Measurements from ENCODE around the gene OR13C9. TPM values are rescaled to one million over a fixed set of nuclear protein-coding genes. Genes with fewer than 3 reads are reported as not detected.

OR13C9 gene, protein sequence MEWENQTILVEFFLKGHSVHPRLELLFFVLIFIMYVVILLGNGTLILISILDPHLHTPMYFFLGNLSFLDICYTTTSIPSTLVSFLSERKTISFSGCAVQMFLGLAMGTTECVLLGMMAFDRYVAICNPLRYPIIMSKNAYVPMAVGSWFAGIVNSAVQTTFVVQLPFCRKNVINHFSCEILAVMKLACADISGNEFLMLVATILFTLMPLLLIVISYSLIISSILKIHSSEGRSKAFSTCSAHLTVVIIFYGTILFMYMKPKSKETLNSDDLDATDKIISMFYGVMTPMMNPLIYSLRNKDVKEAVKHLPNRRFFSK
- total RNA-seq (2011; cell fraction: chromatin; rRNA removed; ENCODE audit: low replicate concordance), result not detected in 2 replicates
- not detected in 2 replicates for total RNA-seq (2011; cell fraction: nucleolus; rRNA removed)
- not detected in 2 replicates for total RNA-seq (2011; cell fraction: nucleoplasm; rRNA removed)
- total RNA-seq (2014; rRNA removed) (not detected in 2 replicates), total RNA-seq (2014; rRNA removed; fragmentation: Illumina TruSeq; extraction: Trizol) (not detected in 2 replicates), total RNA-seq (2015; rRNA removed; fragmentation: Illumina TruSeq; extraction: Trizol) (not detected in 2 replicates), total RNA-seq (2021) (not detected in 2 replicates), polyA plus RNA-seq (2011; rRNA removed) (not detected in 2 replicates), polyA plus RNA-seq (2014; fragmentation: Illumina TruSeq; extraction: Trizol) (not detected in 2 replicates), polyA plus RNA-seq (2014; fragmentation: Nextera tagmentation; extraction: Ambion mirVana) (not detected), polyA plus RNA-seq (2014; rRNA removed) (not detected in 2 replicates), polyA minus RNA-seq (2011; rRNA and poly(A)+ RNA removed) (not detected in 2 replicates), Bru-seq, nascent RNA (not detected), BruChase-seq, experiment 1, labeled RNA remaining after a 2-hour chase (not detected), BruChase-seq, experiment 2, labeled RNA remaining after a 6-hour chase (not detected)
- polyA plus RNA-seq (2011; cell fraction: cytosol; rRNA removed), result not detected in 2 replicates
- polyA plus RNA-seq (2011; cell fraction: nucleus; rRNA removed), result not detected in 2 replicates
- polyA plus RNA-seq (2012), result not detected in 2 replicates
- not detected in 2 replicates for polyA minus RNA-seq (2011; cell fraction: cytosol; rRNA and poly(A)+ RNA removed)
- polyA minus RNA-seq (2011; cell fraction: nucleus; rRNA and poly(A)+ RNA removed), result not detected in 2 replicates
- long read RNA-seq, experiment 1, result 0 reads
- long read RNA-seq, experiment 2, result 0 reads
- long read RNA-seq, experiment 3, result 0 reads

DNA sequence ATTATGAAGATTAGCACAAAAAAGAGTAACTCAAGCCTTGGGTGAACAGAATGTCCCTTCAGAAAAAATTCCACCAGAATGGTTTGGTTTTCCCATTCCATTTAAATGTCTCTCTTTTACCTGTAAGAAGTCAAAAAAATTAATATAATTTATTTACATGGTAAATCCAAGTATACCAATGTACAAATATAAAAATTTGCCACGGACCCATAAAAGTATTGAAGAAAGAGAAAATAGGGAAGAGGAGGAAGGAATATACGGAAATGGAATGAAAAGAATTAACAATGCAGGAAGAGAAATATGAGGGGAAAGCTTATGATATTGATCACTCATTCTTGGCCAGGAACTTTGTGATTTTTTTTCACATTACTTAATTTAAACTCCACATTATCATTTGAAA is at the start of gene OR13C9:
TSS of gene OR13C9 (minus strand) at position 101 of the 400 bp plus-strand sequence. CDS start at position 101, 0 bp downstream.
- no peak within 1 kb of the TSS for H3K4me2 ChIP-seq (ENCODE audit: insufficient read depth, low read length)
- 4% methylated on average over 2 of the region's 2 CpGs for WGBS (ENCODE audit: insufficient coverage, low coverage, missing lambda C conversion rate)
- no peak for TF ChIP-seq ETV5 (CRISPR knock-in tag; IDR thresholded peaks at IDR 0.05; ENCODE audit: low read depth)
- TF ChIP-seq, protein P1, sequence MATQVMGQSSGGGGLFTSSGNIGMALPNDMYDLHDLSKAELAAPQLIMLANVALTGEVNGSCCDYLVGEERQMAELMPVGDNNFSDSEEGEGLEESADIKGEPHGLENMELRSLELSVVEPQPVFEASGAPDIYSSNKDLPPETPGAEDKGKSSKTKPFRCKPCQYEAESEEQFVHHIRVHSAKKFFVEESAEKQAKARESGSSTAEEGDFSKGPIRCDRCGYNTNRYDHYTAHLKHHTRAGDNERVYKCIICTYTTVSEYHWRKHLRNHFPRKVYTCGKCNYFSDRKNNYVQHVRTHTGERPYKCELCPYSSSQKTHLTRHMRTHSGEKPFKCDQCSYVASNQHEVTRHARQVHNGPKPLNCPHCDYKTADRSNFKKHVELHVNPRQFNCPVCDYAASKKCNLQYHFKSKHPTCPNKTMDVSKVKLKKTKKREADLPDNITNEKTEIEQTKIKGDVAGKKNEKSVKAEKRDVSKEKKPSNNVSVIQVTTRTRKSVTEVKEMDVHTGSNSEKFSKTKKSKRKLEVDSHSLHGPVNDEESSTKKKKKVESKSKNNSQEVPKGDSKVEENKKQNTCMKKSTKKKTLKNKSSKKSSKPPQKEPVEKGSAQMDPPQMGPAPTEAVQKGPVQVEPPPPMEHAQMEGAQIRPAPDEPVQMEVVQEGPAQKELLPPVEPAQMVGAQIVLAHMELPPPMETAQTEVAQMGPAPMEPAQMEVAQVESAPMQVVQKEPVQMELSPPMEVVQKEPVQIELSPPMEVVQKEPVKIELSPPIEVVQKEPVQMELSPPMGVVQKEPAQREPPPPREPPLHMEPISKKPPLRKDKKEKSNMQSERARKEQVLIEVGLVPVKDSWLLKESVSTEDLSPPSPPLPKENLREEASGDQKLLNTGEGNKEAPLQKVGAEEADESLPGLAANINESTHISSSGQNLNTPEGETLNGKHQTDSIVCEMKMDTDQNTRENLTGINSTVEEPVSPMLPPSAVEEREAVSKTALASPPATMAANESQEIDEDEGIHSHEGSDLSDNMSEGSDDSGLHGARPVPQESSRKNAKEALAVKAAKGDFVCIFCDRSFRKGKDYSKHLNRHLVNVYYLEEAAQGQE (IDR thresholded peaks at IDR 0.05; ENCODE audit: borderline replicate concordance), result no peak
- TF ChIP-seq, protein P1 (CRISPR knock-in tag; IDR thresholded peaks at IDR 0.05; ENCODE audit: low read depth), result no peak
- TF ChIP-seq MIER1 (IDR thresholded peaks at IDR 0.05; ENCODE audit: low read depth), result no peak
- TF ChIP-seq EZH2 (IDR thresholded peaks at IDR 0.05; ENCODE audit: borderline replicate concordance, low read depth, low read length), result no peak
- no peak for TF ChIP-seq MAFK (IDR thresholded peaks at IDR 0.05; ENCODE audit: low read length)
- TF ChIP-seq PRPF4 (IDR thresholded peaks at IDR 0.05; ENCODE audit: insufficient read depth, low read depth, low read length, poor library complexity, severe bottlenecking), result no peak
- no peak for TF ChIP-seq RB1 (IDR thresholded peaks at IDR 0.05; ENCODE audit: low read depth)
- no peak for TF ChIP-seq SAFB2 (IDR thresholded peaks at IDR 0.05; ENCODE audit: borderline replicate concordance, low read depth, low read length, severe bottlenecking)

More for the DNA sequence above, at the start of gene OR13C9:
- Histone ChIP-seq H3K9me1 (ENCODE audit: control insufficient read depth, insufficient read depth, low read length) (no peaks in the 10 kb centered on the region), H3K4me3 (no peak within 1 kb of the TSS), H3K4me1 (replicated peaks in 1 of 2; ENCODE audit: control insufficient read depth in 2 of 2, insufficient read depth in 2 of 2, low read length in 2 of 2) (no peaks in the 10 kb centered on the region), H3K27ac (ENCODE audit: extremely low read depth, low read depth, low read length) (no peak within 1 kb of the TSS), H4K20me1 (replicated peaks; ENCODE audit: control insufficient read depth, insufficient read depth, low read length) (no peaks in the 10 kb centered on the region), H2AFZ (ENCODE audit: low read depth, low read length) (no peak within 1 kb of the TSS), H3K9me3 (replicated peaks; ENCODE audit: control insufficient read depth, insufficient read depth, low read depth, low read length) (no peaks in the 10 kb centered on the region), H3K9ac (ENCODE audit: insufficient read depth in 1 of 2, low read depth in 2 of 2, low read length in 2 of 2) (no peak within 1 kb of the TSS), H3K36me3 (ENCODE audit: control insufficient read depth, insufficient read depth, low read length) (no peaks in the 10 kb centered on the region), H3K27me3 (ENCODE audit: control insufficient read depth in 2 of 2, insufficient read depth in 2 of 2, low read length in 2 of 2) (no peaks in the 10 kb centered on the region), H3K79me2 (ENCODE audit: control insufficient read depth, insufficient read depth, low read length) (no peaks in the 10 kb centered on the region)
- intact Hi-C loops (cut with micrococcal nuclease), result no loop called here
- ATAC-seq (no peak), FAIRE-seq (no peak), DNase-seq (ENCODE audit: extremely low read depth in 1 of 4, low spot score in 3 of 4) (no peak)
- no TSS peak for BruUV-seq (replicated peaks)
- ChIA-PET POLR2A (no interaction called here), CTCF (ENCODE audit: low intra/inter-chr PET ratio) (no interaction called here)
- in situ Hi-C loops (cut with MboI), result no loop called here
